Sciatic nerve (tissue), 2 donors: ENCODE results near the gene RASA4. TPM values are rescaled to one million over a fixed set of nuclear protein-coding genes. Genes with fewer than 3 reads are reported as not detected.
A peak's percentile ranks its signal among the peaks of the same experiment; 100 is the strongest.
"Not testable (repeated sequence)": the region's sequence is repeated elsewhere in the genome, so short reads cannot be mapped to it uniquely, and the experiment has no call there.

Experiments used
- ATAC-seq: fragments of 200-7000 bp; cut with Tn5 transposase; one replicate; pipeline ENCODE4 v1.9.1; 2020; ENCODE audit warnings: mild to moderate bottlenecking, moderate library complexity
- DNase-seq: peaks from one replicate; pipeline ENCODE4 v3.0.0-alpha.2; 2020; ENCODE audit warnings: low spot score
- intact Hi-C: fragments of 100-400 bp; cut with DNase I; formaldehyde crosslinking; loops from one replicate; pipeline ENCODE4 v1.14.2; 2022
- total RNA-seq: library from RNA; stranded (reverse); fragmentation: NEBNext Ultra II Directional; extraction: Animal tissue kit (Norgen Biotek cat#: 25700); gene quantifications from one replicate; pipeline ENCODE4 v1.2.1, GENCODE V29; 2021
- donor health status: DM: no; HTN: no; CAD: no.
- donor health status: DM: no; HTN: no; CAD: no.

The RASA4 gene
- total RNA-seq, 1 donor from 2014 or later: 233 TPM

DNA sequence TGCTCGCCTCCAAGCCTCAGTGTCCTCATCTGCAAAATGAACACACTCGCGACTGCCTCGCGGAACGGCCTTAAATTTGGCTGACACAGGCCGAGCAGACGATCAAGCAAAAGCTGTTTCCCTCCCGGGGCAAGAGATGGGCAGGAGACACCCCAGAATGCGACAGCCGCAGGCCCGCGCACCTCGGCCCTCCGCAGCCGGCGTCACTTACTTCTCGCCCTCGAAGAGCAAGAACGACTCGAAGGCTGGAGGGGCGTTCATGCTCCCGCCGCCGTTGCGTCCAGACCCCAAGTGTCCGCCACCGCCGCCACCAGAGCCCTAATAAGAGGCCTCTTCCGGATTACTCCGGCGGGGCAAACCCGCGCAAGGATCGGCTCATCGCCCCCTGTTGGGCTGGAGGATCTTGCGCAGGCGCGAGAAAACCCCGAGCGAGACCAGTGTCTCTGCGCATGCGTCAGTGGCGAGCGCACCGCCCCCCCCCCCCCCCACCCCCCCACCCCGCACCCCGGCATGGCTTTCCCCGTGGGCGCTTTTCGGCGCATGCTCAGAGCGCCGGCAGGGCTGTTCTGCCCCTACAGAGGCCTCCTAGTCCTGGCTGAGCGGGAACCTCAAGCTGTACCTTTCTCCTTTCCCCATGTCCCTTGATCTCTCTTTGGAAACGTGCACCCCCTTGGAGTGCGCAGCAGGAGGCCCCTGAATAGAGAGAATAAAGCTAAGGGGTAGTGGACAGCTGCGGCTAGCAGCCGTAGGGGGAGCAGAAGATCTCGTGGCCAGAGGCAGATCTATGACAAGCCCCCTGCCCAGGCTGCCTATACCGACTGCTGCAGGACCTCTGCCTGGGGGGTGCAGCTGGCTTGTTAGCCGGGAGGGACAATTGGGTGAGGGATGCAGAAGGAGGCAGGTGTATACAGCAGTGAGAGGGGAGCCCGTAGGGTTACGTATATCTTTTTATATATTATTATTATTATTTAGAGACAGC is 44.0 kb downstream of the RASA4 start, which contains the start of gene POLR2J3:
POLR2J3 (minus strand) TSS at position 323 of the 979 bp plus-strand sequence; CDS start at position 261, 62 bp downstream.
- intact Hi-C loops: not testable (repeated sequence)
- peak; percentile 97 for ATAC-seq
- peak; percentile 99 for DNase-seq

DNA sequence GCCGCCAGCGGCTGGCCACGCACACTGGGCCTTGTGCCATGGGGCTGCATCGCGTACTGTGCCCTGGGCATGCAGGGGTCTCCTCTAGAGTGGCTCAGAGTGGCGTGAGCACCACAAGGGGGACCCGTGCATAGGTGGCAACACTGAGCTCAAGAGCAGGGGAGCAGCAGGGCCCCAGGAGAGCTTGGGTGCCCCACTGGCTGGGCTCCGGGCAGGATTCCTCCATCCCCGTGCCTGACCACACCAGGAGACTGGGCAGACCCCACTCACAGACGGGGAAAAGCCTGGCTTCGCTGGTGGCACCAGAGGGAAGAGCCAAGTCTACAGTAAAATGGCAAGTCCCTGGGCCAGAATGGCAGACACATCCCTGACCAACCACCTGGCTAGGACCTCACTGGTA is 47.9 kb downstream of the RASA4 start:
- intact Hi-C loops, DNase-seq, ATAC-seq: not testable (repeated sequence)

DNA sequence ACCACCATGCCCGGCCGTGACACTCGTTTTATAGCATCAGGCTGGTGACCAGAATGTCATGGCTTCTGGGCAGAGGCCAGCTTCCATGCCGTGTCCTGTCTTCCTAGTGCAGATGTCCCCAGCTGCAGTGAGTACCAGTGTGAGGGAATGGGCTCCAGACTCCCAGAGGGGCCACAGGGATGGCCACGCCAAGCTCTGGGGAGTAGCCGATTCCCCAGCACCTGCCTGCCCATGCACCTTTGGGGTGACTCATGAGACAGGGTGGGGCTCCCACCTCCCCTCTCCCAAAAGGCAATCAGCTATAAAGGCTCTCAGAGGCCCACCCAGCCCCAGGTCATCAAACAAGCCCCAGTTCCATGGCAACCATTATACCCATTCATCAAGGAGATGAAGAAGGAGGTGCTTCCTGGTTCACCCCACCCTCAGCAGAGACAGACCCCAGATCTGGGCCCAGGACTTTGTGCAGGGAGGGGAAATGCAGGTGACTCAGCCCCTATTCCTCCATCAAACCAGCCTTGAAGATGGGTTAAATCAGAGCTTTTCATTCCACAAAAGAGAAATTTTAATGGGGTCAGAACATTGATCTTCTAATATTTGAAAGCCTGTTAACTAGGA is 65.6 kb downstream of the RASA4 start, which contains the start of gene SPDYE2:
SPDYE2 (plus strand) TSS at position 419 of the 615 bp plus-strand sequence. CDS start 2,030 bp downstream, outside the sequence.
- peak; percentile 56 for ATAC-seq
- DNase-seq, intact Hi-C loops: not testable (repeated sequence)

DNA sequence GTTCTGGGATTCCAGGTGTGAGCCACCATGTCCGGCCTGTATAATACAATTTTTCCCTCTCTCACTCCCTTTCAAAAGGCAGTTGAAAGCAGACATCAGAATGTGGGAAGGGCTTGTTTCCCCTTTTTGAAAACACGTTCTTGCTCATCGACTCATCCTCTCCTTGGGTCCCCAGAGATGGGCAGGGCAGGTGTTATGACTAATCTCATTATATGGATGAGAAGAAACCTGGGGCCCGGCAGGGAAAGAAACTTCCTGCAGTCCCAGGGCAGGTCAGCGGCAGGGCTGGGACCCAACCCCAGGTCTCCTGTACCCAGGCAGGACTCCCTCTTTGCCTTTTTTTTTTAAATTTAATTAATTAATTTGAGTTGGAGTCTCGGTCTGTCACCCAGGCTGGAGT is 70.2 kb downstream of the RASA4 start:
- DNase-seq: peak; percentile 23
- intact Hi-C loops, ATAC-seq: not testable (repeated sequence)

DNA sequence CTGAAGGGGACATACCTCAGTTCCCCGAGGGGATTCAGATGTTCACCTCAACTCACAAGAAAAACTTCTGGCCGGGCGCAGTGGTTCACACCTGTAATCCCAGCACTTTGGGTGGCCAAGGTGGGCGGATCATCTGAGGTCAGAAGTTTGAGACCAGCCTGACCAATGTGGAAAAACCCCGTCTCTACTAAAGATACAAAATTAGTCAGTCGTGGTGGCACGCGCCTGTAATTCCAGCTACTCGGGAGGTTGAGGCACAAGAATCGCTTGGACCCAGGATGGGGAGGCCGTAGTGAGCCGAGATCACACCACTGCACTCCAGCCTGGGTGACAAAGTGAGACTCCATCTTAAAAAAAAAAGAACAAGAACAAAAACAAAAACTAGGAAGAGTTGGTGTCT is 71.3 kb downstream of the RASA4 start:
- ATAC-seq, intact Hi-C loops: not testable (repeated sequence)
- DNase-seq: peak; percentile 15

DNA sequence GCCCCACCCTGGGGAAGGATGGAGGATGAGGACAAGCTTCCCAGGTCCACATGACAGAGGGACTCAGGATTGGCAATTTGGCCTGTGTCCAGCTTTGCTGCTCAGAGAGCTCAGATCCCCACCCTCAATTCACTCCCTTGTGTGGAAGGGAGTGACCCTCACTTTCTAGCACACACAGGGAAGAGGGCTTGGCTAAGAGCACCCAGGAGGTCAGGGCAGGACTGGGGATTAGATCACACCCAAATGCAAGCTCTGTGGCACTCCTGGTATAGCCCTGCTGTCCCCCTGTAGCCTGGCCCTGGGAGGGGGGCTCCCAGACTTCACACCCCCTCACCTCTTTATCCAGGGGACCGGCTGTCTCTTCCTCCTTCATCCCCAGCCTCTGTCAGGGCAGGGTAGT is 72.2 kb downstream of the RASA4 start:
- peak; percentile 3 for ATAC-seq
- intact Hi-C loops, DNase-seq: not testable (repeated sequence)

DNA sequence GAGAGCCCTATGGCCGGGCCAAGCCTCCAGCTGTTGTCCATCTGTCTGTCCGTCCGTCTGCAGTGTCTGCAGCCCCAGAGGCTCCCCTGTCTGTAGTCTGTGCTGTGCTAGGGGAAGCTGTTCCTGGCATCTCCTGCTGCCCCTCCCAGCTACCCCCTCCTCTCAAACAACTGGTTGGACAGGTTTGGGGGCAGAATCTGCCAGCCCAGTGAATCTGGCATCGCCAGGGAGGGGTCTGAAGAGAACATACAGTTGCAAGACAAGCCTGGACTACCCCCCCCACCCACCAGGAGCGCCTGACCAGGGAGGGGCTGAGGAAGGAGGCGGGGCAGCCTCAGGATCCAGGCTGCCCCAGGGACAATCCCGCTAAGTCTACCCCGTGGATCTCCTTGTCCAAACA is 73.0 kb downstream of the RASA4 start, which contains the start of gene UPK3BL2:
UPK3BL2 (minus strand) TSS at position 101 of the 400 bp plus-strand sequence; CDS start at position 41, 60 bp downstream.
- DNase-seq, ATAC-seq, intact Hi-C loops: not testable (repeated sequence)

DNA sequence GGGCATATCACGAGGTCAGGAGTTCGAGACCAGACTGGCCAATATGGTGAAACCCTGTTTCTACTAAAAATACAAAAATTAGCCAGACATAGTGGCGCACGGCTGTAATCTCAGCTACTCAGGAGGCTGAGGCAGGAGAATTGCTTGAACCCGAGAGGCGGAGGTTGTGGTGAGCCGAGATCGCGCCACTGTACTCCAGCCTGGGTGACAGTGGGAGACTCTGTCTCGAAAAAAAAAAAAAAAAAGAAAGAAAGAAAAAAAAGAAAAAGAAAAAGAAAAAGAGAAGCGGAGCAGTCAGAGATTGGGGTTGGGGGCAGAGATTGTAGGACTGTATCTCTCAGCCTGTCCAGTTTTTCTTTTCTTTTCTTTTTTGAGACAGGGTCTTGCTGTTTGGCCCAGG is 73.8 kb downstream of the RASA4 start:
- intact Hi-C loops, DNase-seq, ATAC-seq: not testable (repeated sequence)

DNA sequence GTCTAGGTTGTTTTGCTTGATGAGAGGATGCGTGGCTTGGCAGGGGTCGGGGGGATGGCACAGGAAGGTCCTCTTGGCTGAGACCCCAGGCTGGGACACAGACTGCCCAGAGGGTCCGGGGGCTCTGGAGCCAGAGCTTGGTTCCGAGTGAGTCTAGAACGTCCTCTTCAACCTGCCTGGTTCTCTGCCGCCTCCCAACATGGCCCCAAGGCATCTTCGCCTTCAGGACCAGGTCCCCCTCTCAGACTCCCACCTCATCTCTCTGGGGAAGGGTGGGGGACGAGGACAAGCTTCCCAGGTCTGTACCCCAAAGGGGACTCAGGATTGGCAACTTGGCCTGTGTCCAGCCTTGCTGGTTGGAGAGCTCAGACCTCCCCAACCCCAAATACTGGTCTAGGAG is 74.5 kb downstream of the RASA4 start:
- DNase-seq: peak; percentile 26
- intact Hi-C loops, ATAC-seq: not testable (repeated sequence)

DNA sequence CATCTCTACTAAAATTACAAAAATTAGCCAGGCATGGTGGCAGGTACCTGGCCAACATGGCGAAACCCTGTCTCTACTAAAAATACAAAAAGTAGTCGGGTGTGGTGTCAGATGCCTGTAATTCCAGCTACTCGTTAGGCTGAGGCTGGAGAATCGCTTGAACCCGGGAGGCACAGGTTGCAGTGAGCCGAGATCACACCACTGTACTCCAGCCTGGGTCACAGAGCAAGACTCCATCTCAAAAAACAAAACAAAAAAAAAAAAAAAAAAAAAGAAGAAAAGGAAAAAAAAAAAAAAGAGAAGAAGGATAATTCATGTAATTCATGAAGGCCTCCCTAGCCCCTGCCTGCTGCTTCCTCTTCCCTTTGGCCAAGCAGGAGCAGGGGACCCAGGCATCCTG is 76.0 kb downstream of the RASA4 start:
- ATAC-seq, intact Hi-C loops: not testable (repeated sequence)
- DNase-seq: peak; percentile 28

DNA sequence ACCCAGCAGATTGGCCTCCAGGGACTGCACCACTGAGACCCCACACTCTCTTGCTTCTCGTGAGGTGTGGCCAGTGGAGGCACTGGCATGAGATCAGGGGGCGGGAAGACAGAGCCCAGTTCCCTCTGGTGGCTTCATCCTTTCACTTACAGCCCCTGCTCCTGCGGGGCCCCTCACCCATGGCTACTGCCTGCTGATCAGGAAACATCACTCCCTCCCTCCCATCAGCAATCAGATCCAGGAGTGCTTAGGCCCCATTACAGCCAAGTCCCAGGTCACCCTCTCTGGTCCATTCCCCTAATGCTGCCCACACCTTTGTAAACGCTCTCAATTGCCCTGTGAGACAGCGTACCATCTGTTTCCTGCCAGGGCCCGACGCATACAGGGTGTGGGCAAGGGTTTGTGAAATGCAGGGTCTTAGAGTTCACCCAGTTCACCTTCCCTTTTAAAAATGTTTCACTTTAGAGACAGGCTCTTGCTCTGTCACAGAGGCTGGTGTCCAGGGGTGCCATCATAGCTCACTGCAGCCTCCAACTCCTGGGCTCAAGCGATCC is 81.4 kb downstream of the RASA4 start:
- intact Hi-C loops, ATAC-seq, DNase-seq: not testable (repeated sequence)

DNA sequence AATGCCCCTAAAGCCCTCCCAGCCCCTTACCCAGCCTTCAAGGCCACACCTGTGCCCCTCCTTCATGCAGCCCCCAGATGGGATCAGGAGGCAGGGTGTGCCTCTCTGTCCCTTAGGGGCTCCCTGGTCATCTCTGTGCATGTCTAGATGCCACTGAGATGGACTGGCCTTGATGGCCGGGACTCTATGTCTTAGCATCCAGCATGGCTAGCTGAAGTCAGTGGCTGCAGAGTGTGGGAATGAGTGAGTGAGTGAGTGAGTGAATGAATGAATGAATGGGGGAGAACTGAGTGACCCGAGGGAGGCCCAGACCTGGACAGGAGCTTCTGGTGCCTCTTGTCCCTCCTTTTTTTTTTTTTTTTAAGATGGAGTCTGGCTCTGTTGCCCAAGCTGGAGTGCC is 84.4 kb downstream of the RASA4 start:
- intact Hi-C loops, ATAC-seq, DNase-seq: not testable (repeated sequence)

DNA sequence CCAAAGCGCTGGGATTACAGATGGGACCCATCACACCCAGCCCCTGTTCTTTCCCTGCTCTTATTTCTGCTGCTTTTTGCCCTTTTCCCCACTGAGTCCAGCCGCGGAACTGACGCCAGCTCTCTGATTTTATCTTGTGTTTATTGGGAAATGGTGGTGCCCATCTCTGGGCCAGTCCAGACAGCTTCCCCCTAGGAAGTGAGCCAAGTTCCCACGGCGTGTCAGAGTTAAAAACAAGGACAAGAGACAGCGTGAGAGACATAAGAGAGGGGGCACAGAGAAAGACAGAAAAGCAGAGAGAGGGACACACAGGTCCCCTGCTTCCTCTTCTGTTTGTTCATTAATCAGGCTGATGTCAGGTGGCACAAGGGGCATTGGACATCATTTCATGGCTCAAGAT is 85.0 kb downstream of the RASA4 start:
- intact Hi-C loops, ATAC-seq: not testable (repeated sequence)
- peak; percentile 42 for DNase-seq

DNA sequence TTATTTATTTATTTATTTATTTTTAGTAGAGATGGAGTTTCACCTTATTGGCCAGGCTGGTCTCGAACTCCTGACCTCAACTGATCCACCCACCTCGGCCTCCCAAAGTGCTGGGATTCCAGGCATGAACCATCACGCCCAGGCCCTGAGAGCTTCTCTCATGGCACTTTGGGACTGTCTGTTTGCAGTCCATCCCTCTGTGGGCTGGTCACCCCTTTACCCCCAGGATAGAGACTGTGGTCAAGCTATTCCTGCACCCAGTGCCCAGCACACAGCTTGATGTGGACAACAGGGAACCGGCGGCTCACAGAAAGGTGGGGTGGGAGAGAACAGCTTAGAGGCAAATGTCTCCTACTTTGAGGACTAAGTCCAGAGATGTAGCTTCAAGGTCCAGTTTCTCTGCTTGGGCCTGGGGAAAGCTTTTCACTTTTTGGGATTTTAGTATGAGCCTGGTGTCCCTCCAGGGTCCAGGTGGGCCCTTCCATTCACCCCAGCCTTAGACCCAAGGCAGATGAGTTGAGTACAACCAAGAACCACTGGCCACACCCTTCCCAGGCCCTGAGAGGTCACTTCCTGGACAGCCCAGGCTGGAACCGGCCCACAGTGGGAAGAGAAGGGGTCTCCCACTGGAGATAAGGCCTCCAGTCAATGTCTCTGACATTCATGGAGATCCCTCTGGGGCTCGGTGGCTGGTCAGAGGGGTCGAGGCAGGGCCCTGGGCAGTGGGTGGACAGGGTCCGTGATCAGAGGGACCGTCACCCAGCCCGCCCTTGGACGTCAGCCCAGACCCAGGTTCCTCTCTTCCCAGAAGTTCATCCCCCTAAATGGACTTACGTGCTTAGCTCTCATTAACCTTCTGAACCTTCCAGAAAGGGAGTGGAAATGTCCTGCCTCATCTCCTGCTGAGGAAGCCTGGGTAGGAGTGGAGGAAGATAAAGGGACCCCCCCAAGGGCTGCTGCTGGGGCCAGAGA is 88.4 kb downstream of the RASA4 start:
- peak; percentile 11 for ATAC-seq
- intact Hi-C loops: not testable (repeated sequence)
- DNase-seq: peak; percentile 39

DNA sequence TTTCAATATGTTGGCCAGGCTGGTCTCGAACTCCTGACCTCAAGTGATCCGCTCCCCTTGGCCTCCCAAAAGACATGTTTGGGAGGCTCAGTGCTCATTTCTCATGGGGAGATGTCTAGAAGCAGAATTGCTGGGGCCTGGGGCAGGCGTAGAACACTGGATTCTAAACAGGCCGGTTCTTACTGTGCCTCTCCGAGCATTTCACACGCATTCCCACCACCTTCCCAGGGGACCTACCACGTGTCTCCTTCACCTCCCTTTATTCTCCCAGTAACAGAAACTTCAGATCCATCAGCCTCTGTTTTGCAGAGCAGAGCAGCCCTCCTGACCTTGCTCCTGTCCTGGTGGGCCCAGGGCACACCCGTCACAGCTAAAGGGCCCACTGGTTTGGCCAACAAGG is 89.4 kb downstream of the RASA4 start:
- intact Hi-C loops: not testable (repeated sequence)
- DNase-seq: peak; percentile 26
- peak; percentile 75 for ATAC-seq

DNA sequence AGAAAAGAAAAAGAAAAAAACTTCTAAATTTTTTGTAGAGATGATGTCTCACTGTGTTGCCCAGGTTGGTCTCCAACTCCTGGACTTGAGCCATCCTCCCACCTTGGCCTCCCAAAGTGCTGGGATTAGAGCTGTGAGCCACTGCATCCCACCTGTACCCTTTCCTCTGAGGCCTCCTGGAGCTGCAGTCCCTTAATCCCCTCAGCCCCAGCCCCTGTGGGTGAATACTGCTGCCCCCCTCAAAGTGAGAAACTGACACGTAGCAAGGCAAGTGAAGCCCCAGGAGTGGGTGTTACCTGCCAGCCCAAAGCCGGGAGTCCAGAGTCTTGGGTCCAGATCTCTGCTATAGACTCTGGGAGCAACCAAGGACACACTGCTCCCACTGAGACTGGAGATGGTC is 91.8 kb downstream of the RASA4 start:
- peak; percentile 39 for DNase-seq
- intact Hi-C loops, ATAC-seq: not testable (repeated sequence)
